Subcutaneous abdominal adipose tissue (tissue), 5 donors: ENCODE results near the gene NDRG2.

Experiments used
- H3K27ac ChIP-seq: one replicate; pipeline ENCODE4 v1.7.0; 2013; ENCODE audit warnings: low read depth, mild to moderate bottlenecking, inconsistent platforms, low read length, moderate library complexity
- H3K27me3 ChIP-seq, 5 donors: one replicate each; pipeline ENCODE4 v1.7.0; 2013; ENCODE audit warnings: low read length in 5 of 5, inconsistent platforms in 1 of 5; ENCODE audit not compliant: control insufficient read depth in 5 of 5, insufficient read depth in 4 of 5
- H3K36me3 ChIP-seq, 5 donors: one replicate each; pipeline ENCODE4 v1.7.0; 2013; ENCODE audit warnings: low read length in 5 of 5; ENCODE audit not compliant: control insufficient read depth in 5 of 5, insufficient read depth in 5 of 5
- H3K4me1 ChIP-seq, 5 donors: one replicate each; pipeline ENCODE4 v1.7.0; 2013; ENCODE audit warnings: low read length in 5 of 5, mild to moderate bottlenecking in 3 of 5, moderate library complexity in 1 of 5; ENCODE audit not compliant: control insufficient read depth in 5 of 5, insufficient read depth in 5 of 5
- H3K4me3 ChIP-seq, 5 donors: one replicate each; pipeline ENCODE4 v1.7.0; 2013; ENCODE audit warnings: low read length in 5 of 5, low read depth in 1 of 5
- H3K9ac ChIP-seq, 5 donors: one replicate each; pipeline ENCODE4 v1.7.0; 2013; ENCODE audit warnings: low read length in 5 of 5, mild to moderate bottlenecking in 4 of 5, moderate library complexity in 3 of 5
- H3K9me3 ChIP-seq, 5 donors: one replicate each; pipeline ENCODE4 v1.7.0; 2013; ENCODE audit warnings: low read length in 5 of 5; ENCODE audit not compliant: control insufficient read depth in 5 of 5
- donor health status: healthy.
- donor health status: healthy.
- donor health status: healthy.
- donor health status: healthy.
- donor health status: healthy.

NDRG2 gene

DNA sequence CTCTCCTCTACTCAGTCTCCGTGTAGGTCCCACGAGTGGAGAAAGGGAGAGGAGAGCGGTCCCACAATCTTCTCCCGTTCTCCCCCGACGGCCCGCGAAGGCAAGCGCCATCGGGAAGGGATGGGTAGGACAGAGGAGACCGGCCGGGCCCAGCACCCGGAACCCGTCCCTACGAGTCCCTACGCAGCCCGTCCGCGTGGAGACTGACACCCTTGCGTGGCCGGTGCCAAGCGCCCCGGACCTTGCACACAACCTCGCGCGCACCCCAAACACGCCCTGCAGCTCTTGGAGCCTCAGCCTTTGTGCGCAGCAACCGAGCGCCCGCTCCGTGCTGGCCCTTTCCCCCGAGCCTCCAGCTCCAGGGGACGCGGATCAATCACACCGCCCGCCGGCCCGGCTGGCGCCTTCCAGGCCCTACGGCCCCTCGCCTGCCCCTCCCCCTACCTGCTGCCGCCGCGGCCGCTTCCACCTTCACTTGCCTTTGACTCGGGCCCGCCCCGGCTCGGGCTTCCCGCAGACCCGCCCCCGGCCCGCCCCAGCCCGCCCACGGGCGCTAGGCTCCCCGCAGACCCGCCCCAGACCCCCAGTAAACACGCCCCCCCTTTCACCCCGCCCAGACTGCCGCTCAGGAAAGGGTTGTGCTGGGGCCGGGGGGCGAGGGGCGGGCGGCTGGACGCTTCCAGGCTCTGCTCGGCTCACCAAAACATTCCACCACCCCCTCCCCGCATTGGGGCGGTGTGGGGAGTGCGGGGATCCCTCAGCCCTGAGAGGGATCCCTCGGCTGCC is at the start of gene NDRG2:
NDRG2 (minus strand) TSS at position 477 of the 786 bp plus-strand sequence. CDS start 1,746 bp downstream, outside the sequence.
- H3K27ac ChIP-seq: peak within 1 kb of the TSS; percentile 65
- H3K27me3 ChIP-seq: no peaks in the 10 kb centered on the region
- no peaks in the 10 kb centered on the region for H3K9me3 ChIP-seq
- peaks cover 0 to 24% (median 19%) of the 10 kb centered on the region in 5 donors for H3K36me3 ChIP-seq
- peak within 1 kb of the TSS; percentile 66 to 84 (median 71) for H3K9ac ChIP-seq
- peak within 1 kb of the TSS; percentile 77 to 87 (median 82) for H3K4me3 ChIP-seq
- peaks cover 3 to 42% (median 33%) of the 10 kb centered on the region in 5 donors for H3K4me1 ChIP-seq

DNA sequence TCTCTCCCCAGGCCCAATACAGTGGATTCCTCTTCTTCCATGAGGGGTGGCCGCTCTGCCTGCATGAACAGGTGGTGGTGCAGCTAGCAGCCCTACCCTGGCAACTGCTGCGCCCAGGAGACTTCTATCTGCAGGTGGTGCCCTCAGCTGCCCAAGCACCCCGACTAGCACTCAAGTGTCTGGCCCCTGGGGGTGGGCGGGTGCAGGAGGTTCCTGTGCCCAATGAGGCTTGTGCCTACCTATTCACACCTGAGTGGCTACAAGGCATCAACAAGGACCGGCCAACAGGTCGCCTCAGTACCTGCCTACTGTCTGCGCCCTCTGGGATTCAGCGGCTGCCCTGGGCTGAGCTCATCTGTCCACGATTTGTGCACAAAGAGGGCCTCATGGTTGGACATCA is 49.1 kb upstream of the NDRG2 start:
- peaks cover 11 to 67% (median 58%) of the 10 kb centered on the region in 5 donors for H3K36me3 ChIP-seq
- peaks cover 14 to 50% (median 38%) of the 10 kb centered on the region in 5 donors for H3K4me1 ChIP-seq
- H3K9me3 ChIP-seq: no peaks in the 10 kb centered on the region
- H3K9ac ChIP-seq: peak overlapping the region in 1 of 5 donors; percentile 38
- H3K27me3 ChIP-seq: no peaks in the 10 kb centered on the region
- no peak overlapping the region for H3K27ac ChIP-seq
- H3K4me3 ChIP-seq: no peak overlapping the region

DNA sequence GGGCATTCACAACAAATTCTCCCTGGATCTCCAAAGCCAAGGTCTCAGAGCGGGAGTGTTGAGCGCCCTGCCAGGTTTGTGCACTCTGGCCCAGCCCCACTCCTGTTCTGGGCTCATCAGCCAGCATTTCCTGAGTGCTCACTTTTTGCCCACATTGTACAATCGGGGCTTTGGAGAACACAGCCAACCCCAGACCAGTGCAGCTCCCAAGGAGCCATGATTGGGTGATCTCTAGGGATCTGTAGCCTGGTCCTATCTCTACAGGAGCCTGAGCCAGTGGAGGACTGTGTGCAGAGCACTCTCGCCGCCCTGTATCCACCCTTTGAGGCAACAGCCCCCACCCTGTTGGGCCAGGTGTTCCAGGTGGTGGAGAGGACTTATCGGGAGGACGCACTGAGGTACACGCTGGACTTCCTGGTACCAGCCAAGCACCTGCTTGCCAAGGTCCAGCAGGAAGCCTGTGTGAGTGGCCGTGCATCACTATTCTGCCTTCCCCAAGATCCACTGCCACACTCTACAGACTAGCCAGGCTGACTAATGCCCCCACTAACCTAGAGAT is 48.0 kb upstream of the NDRG2 start:
- Histone ChIP-seq H3K9ac (peak overlapping the region in 1 of 5 donors; percentile 84), H3K9me3 (no peaks in the 10 kb centered on the region), H3K36me3 (peaks cover 11 to 56% (median 48%) of the 10 kb centered on the region in 5 donors), H3K4me3 (peak overlapping the region in 1 of 5 donors; percentile 48), H3K4me1 (peaks cover 16 to 57% (median 45%) of the 10 kb centered on the region in 5 donors), H3K27me3 (no peaks in the 10 kb centered on the region), H3K27ac (peak overlapping the region; percentile 98)

DNA sequence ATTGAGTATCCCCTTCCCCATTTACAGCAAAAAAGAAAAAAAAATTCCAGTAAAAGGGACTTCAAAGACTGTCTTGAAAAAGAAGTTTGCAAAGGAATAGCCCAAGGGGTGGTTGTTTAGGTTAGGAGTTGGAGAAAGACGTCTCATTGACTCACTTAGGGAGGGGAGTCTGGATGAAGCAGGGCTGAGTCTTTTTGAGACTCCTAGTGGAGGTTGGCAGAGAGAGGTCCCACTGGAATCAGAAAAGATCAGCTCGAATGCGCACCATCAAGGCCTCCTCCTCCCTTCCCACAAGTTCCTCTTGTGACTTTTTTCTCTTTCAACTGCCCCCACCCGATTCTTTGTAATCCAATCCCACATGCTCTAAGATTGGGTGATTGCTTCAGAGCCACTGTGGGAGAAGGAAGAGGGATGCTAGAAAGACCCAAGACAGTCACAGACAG is 47.2 kb upstream of the NDRG2 start:
- H3K27ac ChIP-seq: peak overlapping the region; percentile 98
- no peaks in the 10 kb centered on the region for H3K27me3 ChIP-seq
- peaks cover 16 to 57% (median 45%) of the 10 kb centered on the region in 5 donors for H3K4me1 ChIP-seq
- peak overlapping the region; percentile 48 to 88 (median 86) for H3K4me3 ChIP-seq
- peaks cover 4 to 48% (median 41%) of the 10 kb centered on the region in 5 donors for H3K36me3 ChIP-seq
- no peaks in the 10 kb centered on the region for H3K9me3 ChIP-seq
- H3K9ac ChIP-seq: peak overlapping the region in 4 of 5 donors; percentile 51 to 91 (median 74)

DNA sequence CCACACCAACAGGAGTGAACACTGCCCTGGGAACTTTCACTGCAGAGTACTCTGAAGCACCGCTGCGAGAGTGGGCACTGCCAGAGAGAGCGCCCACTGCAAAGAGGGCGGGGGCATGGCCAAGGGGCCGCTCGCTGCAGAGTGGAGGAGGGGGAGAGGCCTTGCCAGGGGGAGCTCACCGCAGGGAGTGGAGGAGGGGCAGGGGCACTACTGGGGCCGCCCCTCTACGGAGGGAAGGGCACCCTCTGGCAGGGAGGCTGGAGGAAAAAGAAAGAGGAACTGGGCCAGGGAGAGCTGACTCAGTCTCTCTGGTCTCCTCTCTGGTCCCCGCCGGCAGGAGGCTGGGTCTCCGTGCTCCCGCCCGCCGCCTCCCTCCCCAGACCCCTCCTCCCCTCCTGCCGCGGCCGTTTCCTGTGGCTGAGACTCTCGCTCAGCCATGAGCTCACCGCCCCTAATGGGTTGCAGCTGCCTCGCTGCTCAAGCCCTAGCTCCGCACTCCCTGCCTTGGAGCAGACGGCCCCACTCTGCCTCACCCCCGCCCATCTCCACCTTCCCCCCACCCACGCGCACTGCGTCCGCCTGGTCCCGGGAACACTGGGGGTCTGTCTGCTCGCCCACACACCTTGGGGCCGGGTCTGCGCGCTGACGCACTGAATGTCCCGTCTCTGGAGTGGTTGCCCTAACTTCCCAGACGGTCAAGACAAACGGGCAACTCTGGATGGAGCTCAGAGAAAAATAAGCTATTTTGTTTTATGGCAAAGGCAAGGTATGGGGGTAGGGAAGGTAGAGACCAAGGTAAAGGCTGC is 46.6 kb upstream of the NDRG2 start:
- Histone ChIP-seq H3K9me3 (no peaks in the 10 kb centered on the region), H3K9ac (peak overlapping the region; percentile 89 to 93 (median 91)), H3K27me3 (no peaks in the 10 kb centered on the region), H3K27ac (peak overlapping the region; percentile 98), H3K4me3 (peak overlapping the region; percentile 78 to 88 (median 86)), H3K36me3 (peaks cover 4 to 42% (median 36%) of the 10 kb centered on the region in 5 donors), H3K4me1 (peaks cover 16 to 57% (median 45%) of the 10 kb centered on the region in 5 donors)

DNA sequence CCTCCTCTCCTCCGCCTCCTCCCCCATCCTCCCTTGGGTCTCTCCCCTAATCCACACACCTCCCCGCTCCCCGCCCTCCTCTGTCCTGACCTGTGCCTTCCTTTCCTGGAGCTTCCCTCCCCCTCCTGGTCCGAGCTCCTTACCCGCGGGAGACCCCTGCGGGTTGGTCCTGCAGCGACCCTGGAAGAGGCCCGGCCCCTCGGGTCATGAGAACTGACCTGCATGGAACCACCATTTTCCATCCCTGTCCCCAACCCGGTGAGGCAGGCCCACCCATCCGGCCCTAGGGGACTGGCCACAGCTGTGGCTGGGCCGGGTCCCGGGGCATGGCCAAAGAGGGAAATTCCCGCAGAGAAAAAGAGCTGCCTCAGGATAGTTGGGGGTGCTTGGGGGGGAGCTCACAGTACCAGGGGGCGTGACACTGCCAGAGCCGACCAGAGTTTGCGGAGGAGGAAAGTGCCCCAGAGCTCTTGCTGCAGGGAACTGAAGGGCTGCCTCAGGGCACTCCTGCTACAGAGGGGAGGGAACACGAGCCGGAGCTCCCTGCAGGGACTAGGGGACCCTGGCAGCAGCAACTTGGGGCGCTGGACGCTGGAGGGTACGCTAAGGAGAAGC is 45.9 kb upstream of the NDRG2 start:
- no peaks in the 10 kb centered on the region for H3K9me3 ChIP-seq
- H3K27ac ChIP-seq: peak overlapping the region; percentile 98
- peak overlapping the region; percentile 78 to 93 (median 87) for H3K4me3 ChIP-seq
- peaks cover under 1 to 34% (median 29%) of the 10 kb centered on the region in 5 donors for H3K36me3 ChIP-seq
- H3K27me3 ChIP-seq: no peaks in the 10 kb centered on the region
- peaks cover 16 to 57% (median 45%) of the 10 kb centered on the region in 5 donors for H3K4me1 ChIP-seq
- peak overlapping the region; percentile 89 to 93 (median 91) for H3K9ac ChIP-seq

DNA sequence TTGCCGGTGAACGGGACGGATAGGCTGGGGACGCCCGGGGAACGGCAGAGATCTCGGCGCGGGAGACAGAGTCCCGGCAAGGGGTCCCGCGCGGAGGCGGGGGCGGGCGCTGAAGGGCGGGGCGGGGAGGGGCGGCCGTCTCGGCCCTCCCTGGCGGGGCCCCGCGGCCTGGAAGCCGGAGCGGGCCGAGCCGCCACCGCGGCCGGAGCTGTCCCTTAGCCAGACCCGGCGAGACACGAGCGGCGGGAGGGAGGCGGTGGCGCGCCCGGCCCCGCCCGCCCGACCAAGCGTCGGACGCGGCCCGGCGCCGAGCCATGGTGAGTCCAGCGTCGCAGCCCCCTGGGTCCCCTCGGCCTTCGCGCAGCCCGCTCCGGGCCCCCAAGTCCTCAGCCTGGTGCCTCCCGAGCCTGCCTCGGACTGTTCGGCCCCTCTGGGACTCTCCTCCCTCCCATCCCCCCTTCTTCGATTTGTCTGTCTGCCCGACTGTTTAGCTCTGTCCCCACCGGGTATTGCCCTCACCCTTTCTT is 45.3 kb upstream of the NDRG2 start, which contains the start of gene ARHGEF40:
ARHGEF40 (plus strand) TSS at position 222 of the 527 bp plus-strand sequence; CDS start at position 315, 93 bp downstream.
- H3K9ac ChIP-seq: peak within 1 kb of the TSS; percentile 89 to 93 (median 92)
- H3K27me3 ChIP-seq: no peaks in the 10 kb centered on the region
- H3K4me3 ChIP-seq: peak within 1 kb of the TSS; percentile 78 to 93 (median 87)
- H3K4me1 ChIP-seq: peaks cover 16 to 59% (median 45%) of the 10 kb centered on the region in 5 donors
- H3K36me3 ChIP-seq: peaks cover 0 to 29% (median 23%) of the 10 kb centered on the region in 5 donors
- peak within 1 kb of the TSS; percentile 98 for H3K27ac ChIP-seq
- no peaks in the 10 kb centered on the region for H3K9me3 ChIP-seq

DNA sequence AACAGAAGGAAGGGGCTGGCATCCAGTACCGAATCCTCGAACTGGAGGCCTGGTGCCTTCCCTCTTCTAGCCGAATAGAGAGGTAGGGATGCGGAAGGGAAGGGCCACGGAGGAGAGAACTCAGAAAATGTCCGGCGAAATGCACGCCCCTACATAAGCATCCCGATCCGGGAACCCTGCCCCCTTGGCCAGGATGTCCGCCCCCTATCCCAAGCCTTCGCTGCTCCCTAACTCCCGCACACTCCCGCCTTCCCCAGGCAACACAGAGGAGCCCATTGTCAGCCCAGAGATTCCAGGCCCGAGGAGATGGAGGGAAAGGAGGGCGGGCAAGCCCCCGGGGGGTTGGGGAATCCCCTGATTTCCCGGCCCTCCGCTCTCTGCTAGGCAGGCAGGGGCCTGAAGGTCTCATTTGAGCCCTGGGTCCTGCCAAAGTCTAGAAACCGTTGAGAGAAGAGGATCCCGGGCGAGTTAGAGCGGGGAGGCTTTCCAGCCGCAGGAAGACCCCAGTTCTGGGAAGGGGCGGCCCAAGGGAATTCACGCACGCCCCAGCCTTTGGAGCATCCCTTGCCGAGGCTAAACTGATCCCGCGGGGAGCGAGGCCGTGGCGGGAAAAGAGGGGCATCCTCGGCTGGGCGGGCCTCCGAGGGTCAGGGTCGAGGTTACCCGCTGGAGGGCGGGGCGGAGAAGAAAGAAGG is 44.7 kb upstream of the NDRG2 start:
- H3K4me3 ChIP-seq: peak overlapping the region; percentile 69 to 88 (median 78)
- peak overlapping the region; percentile 98 for H3K27ac ChIP-seq
- H3K9ac ChIP-seq: peak overlapping the region; percentile 56 to 92 (median 83)
- no peaks in the 10 kb centered on the region for H3K9me3 ChIP-seq
- H3K27me3 ChIP-seq: no peaks in the 10 kb centered on the region
- peaks cover 16 to 56% (median 48%) of the 10 kb centered on the region in 5 donors for H3K4me1 ChIP-seq
- peaks cover 0 to 23% (median 17%) of the 10 kb centered on the region in 5 donors for H3K36me3 ChIP-seq
